CD4-positive, alpha-beta T cell treated with Interferon alpha-2 for 1 hour (primary cell): ENCODE measurements around the gene DCTN3.
"Not testable (repeated sequence)": the region's sequence is repeated elsewhere in the genome, so short reads cannot be mapped to it uniquely, and the experiment has no call there.

Experiments
- DNase-seq, 2 donors: peaks; one replicate each; pipeline ENCODE4 v3.0.0-alpha.2; 2020 to 2022

The DCTN3 gene

DNA sequence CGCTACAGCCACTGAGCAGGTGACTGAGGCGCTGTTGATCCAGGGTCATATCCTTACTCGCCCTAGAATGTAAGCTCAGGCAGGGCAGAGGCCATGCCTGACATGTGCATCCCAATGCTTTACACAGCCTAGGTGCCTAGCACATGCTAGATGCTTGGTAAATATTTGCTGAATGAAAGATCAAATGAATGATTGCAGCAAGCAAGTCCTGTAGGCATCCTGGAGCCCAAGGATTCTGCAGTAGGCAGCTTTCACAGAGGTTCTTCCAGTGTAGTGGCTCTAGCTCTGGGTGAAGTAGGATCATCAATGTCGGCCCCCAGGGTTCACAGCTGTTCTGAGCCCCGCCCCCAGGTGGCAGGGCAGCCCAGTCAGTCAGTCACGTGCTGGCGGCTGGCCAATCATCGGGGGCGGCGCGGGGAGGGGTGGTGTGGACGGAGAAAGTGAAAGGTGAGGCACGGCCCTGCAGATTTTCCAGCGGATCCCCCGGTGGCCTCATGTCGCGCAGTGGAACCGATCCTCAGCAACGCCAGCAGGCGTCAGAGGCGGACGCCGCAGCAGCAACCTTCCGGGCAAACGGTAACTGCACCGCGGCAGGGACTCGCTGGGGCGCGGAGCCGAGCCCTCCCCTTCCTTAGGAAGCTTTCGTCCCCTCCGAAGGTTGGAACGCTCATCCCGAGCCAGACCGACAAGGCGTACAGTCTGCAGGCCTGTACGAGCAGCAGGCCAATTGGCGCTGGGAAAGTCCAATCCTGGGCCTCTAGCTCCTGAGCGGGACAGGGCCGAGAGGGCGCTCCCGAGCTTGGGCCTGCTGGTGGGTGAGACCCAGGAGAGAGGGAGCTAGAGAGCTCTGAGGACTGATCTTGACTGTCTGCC, 26.2 kb upstream of the DCTN3 start, which contains the start of gene GALT:
Gene GALT, plus strand, starts transcription at position 465 of the 873 bp plus-strand sequence. Its CDS starts 30 bp downstream, at position 495.
- DNase-seq = peak; percentile 91 to 97

GRCh38 chr9:34644766-34645314, 24.5 kb upstream of the DCTN3 start:
- DNase-seq = no peak

DNA sequence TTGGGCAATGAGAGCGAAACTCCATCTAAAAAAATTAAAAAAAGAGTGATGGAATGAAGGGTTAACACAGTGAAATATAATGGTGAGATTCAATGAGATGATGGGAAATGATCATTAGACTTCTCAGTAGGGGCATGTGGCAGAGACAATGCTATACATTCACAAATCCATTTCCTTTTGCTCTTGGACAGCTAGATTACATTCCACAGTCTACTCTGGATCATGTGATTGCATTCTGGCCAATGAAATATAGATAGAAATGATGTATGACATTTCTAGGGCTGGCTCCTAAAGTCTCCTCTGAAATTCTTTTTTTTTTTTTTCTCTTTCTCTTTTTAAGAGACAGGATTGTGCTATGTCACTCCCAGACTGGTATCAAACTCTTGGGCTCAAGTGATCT, 22.4 kb upstream of the DCTN3 start:
- DNase-seq = no peak

DNA sequence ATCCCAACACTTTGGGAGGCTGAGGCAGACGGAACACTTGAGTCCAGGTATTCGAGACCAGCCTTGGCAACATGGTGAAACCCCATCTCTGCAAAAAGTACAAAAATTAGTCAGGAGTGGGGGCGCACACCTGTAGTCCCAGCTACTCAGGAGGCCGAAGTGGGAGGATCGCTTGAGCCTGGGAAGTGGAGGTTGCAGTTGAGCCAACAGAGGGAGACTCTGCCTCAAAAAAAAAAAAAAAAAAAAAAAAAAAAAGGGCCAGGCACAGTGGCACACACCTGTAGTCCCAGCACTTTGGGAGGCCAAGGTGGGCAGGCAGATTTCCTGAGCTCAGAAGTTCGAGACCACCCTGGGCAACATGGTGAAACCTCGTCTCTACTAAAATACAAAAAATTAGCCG, 19.0 kb upstream of the DCTN3 start:
- DNase-seq = not testable (repeated sequence)

GRCh38 chr9:34638138-34638445, 17.8 kb upstream of the DCTN3 start:
- DNase-seq = no peak

DNA sequence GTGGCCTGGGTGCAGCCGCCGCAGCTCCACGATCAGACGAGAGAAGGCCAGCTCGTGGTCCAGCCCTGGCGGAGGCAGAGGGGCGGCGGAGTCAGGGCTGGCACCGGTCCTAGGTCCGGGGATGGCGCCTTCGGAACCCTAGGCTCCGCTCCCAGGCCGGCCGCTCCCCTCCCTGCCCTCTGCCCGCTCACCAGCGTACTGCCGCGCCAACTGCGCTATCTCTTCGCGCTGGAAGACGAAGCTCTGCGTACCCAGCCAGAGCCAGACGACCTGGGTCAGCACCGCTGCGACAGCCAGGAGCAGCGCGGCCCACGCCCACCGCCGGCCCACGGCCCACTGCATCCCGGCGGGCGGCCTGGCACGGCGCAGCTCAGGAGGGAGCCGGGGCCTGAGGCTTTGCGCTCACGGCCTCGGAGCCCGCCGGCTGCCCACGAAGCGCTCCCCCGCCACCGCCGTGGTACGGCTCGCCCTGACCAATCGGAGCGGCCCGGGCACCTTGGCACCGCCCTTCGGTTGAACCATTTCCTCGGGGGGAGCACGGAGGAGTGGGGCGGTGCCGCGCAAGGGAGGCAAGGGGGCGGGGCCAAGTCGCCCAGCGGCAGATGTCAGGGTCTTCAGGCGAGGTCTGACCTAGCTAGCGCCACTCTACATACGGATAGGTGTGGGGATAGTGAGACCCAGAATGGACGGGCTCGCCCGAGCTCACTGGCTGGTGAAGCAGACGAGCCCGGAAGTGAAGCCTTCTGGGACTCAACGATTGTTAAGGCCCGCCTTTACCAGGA, 17.3 kb upstream of the DCTN3 start, which contains the start of gene SIGMAR1:
Gene SIGMAR1, minus strand, starts transcription at position 432 of the 782 bp plus-strand sequence. Its CDS starts 90 bp downstream, at position 342.
- DNase-seq = peak; percentile 89 to 96

- peak in 1 of 2 donors; percentile 15 for DNase-seq
These were observed 16.6 kb upstream of the DCTN3 start for GRCh38 chr9:34636791-34637355.

DNA sequence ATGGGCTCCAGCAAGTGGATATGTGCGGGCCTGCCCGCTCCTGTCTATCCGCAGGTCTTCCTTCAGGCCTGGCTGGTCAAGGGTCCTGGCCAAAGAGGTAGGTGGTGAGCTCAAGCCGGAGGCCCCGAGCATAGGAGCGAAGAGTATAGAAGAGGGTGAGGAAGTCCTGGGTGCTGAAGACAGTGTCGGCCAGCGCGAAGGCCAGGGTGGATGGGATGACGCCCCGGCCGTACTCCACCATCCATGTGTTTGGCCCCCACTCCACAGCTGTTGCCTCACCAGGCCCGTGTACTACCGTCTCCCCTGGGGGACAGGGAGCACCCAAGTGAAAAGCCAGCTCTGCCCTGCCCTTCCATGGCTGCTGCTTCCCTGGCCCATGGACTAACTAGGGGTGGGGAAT, 15.3 kb upstream of the DCTN3 start:
- no peak for DNase-seq

GRCh38 chr9:34634551-34635248, 14.4 kb upstream of the DCTN3 start:
- no peak for DNase-seq

DNA sequence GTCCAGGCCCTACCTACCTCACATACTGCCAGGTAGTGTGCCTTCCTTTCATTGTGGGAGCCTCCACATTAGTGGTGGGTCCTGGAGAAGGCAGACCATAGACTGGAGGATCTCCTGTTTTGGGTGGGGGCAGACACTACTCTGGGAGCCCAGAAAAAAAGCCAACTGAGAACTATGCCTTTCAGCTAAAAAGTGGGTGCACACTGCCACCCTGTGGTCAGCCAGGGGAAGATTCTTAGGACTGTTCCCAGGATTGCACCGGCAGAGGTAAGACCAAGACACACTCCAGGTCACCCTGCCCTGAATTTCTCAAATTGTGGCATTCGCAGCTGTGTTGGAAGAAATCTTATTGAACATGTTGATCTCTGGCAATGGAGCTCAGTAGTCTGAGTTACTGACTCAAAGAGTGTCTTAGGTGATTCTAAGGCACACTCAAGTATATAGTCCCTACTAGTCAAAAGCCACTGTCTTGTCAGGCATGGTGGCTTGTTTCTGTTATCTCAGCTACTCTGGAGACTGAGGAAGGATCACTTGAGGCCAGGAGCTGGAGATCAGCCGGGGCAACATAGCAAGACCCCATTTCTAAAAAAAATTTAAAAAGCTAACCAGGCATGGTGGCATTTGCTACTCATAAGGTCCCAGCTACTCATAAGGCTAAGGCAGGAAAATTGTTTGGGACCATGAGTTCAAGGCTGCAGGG, 13.7 kb upstream of the DCTN3 start:
- peak; percentile 76 to 85 for DNase-seq

DNA sequence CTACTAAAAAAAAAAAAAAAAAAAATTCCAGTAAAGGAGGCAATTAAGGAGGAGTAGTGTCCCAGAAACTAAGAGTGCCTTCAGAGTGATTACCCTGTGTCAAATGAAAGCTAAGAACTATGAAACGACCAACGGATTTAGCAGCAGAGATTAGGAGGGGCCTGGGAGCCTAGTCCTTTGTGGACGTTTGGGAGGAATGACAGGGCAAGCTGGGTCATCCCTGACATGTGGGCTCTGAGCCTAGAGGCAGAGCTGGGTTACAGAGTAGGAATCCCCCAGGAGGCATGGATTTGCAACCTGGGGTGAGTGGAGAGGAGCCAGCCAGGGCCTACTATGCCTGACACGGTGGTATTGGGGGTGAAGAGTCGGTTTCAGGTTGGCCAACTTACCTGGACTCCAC, 12.9 kb upstream of the DCTN3 start:
- DNase-seq = no peak

DNA sequence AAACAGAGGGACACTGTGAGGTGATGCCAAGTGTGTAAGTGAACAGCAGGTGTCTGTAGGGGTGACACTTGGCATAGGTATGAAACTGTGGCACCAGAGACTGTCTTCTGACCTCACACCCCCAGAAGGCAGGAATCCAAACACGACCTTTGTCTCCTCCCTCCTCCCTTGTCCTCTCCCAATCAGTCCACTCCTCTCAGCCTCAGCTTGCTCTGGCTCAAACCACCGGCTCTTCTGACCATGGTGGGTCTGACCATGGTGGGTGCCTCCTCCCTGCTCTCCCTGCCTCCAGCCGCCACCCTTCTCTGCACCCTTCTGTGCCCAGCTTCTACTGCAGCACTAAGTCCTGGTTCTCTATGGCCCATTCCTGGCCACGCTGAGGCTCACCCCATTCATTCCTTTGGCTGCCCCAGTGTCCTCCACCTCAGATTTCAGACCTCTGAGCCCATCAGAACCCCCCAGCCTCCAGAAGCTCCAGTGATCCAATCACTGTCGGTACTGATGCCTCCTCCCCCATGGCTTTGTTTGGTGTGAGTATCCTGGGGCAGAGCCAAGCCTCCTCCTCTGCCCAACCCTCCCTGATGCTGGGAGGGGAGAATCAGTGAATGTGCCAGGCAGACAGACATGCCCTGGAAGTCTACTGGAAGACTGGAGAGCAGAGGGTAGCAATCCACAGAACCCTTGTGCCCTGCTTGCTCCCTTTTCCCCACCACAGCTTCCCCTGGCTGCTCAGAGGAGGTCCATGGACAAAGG, 10.3 kb upstream of the DCTN3 start:
- no peak for DNase-seq

DNA sequence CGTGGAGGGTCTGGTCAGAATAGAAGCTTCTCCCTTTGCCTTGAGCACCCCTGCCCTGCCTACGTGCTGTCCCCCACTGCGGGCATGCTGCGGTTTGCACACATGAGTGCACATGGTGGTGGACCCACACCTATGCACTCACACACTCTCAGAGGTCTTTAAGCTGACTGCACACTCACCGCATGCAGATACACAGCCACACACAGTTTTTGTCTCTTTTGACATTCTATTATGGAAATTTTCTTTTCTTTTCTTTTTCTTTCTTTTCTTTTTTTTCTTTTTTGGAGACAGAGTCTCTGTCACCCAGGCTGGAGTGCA, 9.2 kb upstream of the DCTN3 start:
- no peak for DNase-seq

DNA sequence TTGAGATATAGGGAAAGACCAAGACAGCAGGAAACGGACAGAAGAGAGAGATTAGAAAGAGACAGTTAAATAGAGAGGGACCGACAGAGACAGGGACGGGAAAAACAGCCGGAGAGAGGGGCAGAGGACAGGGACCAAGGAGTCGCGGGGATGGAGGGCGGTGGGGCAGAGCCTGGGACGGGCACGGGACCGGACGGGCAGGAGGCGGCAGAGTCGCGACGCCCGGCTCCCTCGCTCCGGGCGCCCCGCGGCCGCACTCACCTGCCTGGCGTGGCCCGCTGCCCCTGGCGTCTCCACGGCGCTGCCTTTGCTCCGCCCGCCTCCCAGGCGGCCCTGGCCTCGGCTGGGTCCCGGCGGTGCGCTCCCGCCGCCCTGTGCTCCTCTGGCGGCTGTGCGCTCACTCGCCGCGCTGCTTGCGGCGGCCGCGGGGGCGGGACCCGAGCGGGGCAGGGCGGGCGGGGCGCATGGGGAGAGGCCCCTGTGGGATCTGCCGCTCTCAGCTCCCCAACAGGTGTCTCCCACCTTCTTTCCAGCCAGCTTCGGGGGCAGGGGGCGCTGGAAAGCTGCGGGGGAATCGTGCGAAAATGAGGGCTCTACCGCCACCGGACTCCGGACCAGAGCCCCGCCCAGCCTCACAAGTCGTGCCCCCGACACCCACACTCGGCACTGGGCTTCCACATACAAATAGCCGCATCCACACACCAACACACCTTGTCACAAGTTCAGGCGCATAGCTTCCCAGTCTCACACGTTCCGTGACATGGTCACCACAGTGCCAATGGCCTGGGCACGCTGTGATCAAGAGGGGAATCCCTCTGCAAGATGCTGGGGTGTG, 8.6 kb upstream of the DCTN3 start, which contains the start of gene ARID3C:
Gene ARID3C, minus strand, starts transcription at position 411 of the 835 bp plus-strand sequence. CDS start 1,052 bp downstream, outside the sequence.
- DNase-seq = peak in 1 of 2 donors; percentile 55

GRCh38 chr9:34627716-34628655, 7.7 kb upstream of the DCTN3 start:
- DNase-seq = no peak

- DNase-seq = no peak
These were observed 4.8 kb upstream of the DCTN3 start for GRCh38 chr9:34625186-34625486.

- no peak for DNase-seq
These were observed 4.3 kb upstream of the DCTN3 start for GRCh38 chr9:34624475-34625185.
